HG03439 (cell line): ENCODE measurements around the gene LRRC30.

Experiments
- ATAC-seq: cut with Tn5 transposase; IDR thresholded peaks from one replicate; pipeline ENCODE4 v1.9.1; 2021; ENCODE audit warnings: mild to moderate bottlenecking, moderate library complexity; ENCODE audit not compliant: unreplicated experiment

The LRRC30 gene

DNA sequence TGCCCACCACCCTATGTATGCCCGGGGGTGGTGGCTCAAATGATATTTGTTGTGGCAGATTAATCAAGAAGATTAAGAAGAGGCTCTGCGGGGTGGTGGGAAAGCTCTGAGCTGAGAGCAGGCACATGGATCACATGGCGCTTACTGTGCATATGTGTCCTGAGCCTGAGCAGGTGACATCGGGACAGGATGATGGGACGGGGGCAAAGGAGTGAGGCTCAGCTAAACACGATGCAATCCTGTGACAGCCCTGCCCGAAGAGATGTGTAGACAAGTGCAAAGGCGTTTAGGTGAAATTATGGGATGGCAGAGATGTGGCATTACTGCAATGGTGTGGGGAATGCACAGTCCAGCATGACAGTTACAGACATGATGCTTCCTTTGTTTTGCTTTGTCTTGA lies 6.0 kb downstream of the LRRC30 start:
- no peak for ATAC-seq

DNA sequence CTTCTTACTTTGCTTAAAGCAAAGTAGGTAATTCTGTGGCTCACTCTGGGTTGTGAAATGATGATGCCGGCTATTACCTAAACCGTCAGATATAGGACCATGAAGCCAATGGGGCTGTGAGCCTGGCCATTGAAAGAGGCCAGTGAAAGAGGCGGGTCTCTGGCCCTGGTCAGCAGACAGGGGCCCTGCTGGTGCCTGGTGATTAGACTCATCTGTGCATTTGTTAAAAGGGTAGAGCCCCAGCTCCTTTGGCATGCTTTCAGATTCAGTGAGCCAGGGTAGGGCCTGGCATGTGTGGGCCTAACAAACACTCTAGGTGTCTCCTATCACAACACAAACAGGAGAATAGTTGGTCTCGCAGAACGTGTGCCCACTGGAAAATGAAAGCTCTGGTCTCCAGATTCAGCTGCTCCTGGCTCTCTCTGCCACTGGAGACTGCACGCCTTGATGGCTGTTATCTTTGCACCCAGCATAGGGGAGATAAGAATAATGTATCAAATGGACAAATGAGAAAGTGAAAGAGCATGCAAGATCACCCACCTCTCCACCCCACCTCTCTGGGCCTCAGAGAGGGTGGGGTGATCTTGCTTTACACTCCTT lies 6.9 kb downstream of the LRRC30 start:
- ATAC-seq: no peak

DNA sequence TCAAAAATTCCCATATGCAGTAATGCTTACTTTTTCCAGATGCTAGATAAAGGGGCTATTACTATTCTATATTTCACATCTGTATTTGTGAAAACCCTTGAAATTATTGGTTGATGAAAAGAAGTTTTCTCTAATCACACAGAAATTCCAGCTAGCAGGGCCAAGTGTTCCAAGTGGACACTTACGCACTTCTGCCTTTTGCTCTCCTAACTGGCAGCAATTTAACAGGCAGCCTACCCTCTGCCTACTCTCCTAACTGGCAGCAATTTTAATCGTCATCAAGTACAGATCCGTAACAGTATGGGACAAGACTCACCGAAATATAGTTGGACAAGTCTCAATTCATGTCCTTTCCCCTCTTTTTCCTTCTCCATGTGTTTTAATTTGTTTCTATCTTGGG lies 12.0 kb downstream of the LRRC30 start:
- ATAC-seq: no peak

DNA sequence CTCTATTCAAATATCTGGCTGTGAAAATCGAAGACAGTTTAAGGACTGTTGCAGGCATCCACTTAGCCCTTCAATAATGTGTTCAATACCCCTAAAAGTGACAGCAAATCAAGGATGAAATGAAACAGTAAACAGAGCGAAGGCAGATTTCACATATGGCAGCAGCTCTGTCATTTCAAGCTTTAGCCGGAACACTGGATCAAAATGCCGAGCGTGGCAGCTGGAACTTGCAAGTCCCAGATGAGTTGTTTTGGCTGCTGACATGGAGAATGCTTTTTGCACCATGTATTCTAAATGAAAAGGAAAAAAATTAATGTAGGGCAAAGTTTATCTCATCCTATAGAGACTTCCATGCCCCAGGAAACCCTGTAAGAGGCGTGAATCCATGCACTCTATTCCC lies 18.0 kb downstream of the LRRC30 start:
- no peak for ATAC-seq

DNA sequence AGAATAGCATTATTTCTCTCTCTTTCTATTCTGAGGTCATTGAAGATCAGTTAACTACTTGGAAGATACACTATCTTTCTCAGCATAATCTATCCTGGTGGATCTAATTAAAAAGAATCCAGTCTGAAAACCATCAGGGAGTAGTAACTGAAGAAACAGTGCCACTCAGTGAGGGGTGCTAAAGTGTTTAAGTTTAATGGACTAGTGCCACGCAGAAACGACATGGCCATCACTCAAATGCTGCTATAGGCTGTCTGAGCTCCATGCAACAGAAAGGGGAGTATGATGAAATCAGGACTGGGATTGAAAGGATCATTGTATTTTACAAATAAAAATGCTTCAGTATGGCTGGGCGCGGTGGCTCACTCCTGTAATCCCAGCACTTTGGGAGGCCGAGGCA lies 23.3 kb downstream of the LRRC30 start:
- ATAC-seq: no peak

DNA sequence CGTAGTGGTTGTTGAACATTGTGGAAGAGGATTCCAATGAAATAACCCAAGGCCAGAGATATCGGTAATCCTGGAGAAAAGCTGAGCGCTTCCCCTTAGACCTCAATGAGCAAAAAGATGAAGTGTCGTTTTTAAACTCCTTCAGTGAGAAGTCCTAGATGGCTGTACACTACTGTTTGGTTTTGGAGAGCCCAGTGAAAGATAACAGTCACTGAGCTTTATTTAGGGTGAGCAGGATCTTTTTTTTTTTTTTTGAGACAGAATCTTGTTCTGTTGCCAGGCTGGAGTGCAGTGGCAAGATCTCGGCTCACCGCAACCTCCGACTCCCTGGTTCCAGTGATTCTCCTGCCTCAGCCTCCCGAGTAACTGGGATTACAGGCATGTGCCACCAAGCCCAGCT lies 24.2 kb downstream of the LRRC30 start:
- no peak for ATAC-seq

DNA sequence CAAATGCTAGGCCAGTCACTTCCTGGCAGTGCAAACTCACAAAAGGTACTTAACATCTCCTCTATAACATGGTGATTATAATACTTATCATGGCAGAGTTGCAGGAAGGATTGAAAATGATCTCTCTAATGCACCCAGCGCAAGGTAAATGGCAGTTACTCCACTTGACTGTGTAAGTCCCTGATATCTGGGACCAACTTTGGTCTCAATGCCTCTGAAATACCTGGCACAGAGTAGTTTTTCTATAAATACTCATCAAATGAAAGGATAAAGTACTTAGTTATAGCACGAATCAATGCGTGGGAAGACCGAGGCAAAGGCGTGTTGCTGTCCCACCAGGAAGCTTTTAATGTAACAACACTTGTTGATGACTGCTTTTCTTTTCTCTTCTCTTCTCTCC lies 24.8 kb downstream of the LRRC30 start:
- no peak for ATAC-seq

DNA sequence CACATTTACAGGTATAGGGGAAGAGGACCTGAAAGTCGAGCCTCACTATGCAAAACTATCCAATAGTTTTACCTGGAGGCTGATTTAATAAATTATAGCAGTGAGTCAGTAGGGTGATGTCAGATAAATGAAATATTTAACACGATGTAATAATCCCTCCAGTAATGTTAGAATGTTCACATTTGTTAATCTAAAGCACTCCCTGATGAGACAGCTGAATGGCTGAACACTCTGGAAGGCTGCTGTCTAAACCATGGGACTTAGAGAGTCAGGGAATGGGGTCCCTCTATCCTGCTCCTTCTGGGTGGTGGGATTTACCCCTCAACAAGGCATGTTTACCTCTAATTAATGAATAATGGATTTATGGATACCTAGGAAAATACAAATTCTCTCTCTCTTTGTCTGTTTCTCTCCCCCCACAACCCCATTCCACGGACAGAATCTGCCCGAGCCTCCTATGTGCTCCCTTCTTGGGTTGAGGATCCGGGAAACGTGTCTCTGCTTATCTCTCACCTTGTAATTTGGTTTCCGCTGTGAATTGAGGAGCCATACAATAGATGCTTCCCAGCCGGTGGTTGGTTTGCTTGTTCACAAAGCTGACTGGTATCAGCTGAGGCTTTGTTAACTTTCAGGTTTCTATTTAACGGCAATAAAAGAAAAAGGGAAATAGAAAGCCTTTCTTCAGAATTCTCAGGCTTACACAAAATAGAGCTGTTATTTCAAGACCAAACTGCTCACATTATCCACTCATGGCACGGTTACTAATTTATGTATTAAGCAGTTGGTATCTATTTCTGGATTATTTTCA lies 25.9 kb downstream of the LRRC30 start:
- ATAC-seq: no peak

DNA sequence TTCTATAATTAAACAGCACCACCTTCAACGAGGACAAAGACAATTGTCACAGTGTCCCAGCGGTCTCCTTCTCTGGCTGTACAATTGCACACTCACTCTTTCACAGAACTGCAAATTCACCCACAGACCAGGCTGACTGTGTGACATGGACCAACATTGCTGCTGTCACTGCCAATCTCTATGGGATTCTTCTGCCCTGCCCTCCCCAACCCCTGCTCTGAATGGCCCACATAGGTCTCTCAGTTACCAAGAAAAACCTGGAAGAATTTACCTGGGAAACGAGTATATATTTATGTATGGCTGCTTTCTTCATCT lies 26.5 kb downstream of the LRRC30 start:
- ATAC-seq: no peak

DNA sequence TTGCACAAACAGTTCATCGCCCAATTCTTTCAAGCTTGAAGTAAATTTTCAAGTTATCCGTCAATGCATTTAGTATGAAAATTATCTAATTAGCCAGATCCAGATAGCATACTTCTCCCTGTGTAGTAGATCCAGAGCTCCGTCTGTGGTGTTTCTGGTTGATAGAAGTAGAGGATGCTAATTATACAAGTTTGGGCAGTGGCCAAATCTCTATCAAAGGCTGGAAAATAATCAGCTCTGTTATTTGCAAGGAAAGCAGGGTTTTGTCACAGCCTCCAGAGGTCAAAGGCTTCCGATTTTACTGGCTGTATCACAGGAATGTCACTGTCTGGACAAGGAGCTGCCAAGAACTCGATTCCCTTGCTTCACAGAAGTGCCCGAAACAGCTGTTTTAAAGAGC lies 28.6 kb downstream of the LRRC30 start:
- no peak for ATAC-seq

DNA sequence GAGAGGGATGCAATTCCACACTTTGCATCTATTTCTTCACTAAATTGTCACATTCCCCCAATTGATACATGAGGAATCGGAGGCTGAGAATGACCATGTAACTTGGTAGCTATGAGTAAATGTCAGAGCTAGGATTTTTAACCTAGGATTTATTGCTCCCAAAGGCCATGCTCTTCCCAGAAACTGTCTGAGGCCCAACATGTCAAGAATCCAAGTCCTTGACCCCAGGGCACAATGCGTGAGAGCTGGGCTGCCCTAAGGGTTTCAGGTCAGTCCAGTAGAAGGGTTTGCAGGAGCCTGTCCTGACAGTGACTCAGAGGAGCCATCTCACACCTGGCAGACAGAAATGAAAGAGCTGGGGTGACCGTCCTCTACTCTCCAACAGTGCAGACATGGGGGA lies 30.3 kb downstream of the LRRC30 start:
- ATAC-seq: no peak

DNA sequence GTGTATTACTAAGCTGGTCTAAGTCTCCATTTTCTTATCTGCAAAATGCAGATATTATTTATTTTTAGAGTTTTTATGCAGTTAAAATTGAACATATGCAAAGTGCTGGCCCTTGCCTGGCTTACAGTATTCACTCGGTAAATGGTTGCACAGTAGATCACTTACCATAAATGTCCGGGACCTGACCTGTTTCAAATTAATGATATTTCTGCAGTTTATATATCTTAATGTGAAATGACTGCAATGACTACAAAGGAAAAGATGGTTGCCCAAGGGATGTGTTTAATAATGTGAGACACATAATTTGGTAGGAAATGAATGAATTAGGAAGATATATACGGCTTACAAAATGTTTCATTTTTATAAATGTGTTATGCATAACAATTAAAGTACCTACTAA lies 37.1 kb downstream of the LRRC30 start:
- ATAC-seq: no peak

DNA sequence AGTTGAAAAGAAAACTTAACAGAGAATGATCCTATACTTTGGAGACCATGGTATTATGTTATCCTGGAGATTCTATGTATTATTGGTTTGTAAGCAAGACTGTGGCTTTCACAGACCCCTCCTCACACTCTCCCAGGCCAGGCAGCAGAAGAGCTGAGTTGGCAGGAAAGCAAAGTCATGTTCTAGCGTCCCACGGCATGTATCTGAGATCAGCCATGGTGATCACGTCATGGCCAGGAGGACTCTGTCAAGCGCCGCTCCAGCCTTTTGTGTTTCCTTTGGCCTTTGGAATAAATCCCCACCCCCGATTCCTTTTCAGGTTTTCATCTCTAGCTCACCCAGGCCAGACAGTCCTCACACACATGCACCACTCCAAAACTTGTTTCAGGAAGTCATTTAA lies 39.1 kb downstream of the LRRC30 start:
- ATAC-seq: no peak

DNA sequence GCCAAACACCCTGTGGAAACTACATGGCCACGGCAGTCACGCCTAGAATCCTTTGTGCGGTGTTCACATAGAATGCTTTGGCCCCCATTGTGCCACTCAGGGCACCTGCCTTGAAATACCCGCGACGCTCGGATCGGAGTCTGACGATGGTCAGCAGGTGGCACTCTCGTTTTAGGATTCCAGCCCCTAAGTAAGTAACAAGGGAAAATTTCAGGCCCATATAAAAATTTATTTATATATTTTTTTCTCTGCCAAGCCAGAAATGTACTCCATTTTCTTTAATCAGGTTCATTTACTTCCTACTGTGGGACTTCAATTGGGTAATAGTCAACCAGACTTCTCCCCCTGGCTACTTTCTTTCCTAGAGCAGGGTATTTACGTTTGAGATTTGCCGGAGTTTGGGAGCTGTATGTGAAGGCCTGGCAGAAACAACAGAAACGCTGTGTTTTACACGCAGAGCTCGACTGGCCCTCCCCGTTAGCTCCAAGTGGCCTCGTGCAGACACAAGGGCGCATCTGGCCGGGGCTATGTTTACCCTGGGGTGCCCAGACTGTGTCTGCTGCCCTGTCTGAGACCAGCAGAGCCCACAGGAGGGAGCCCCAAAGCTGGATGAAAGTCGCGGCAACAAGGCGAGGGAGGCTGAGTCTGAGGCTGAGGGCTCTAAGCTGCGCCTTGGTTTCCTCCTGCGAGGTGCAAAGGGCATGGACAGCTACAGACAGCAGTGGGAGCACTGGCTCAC lies 41.6 kb downstream of the LRRC30 start:
- ATAC-seq: no peak

DNA sequence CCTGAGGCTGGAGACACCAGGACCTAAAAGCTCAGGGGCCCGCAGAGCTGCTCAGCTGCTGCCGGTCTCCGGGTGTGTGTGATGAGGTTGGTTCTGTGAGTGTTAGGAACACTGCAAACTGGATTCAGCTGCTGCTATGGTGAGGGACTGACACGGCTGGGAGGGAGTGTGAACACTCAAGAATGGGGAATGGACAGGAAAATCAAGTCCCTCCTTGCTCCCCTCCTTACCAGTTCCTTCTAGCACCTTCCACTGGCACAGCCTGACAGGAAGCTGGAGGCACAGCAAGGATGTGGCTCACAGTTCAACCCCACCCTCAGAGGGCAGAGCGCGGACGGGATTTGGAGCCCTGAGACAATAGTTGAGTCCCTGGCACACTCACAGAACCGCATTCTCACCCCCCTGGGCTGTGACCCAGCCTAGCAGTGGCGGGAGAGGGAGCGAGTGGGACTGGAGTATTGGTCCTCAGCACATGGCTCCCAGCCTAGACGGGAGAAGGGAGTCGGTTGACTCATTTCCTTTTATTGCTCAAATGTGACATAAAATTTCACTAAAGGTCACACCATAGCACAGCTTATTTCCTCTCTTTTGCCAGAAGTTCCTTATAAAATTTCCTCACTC lies 42.5 kb downstream of the LRRC30 start:
- no peak for ATAC-seq

DNA sequence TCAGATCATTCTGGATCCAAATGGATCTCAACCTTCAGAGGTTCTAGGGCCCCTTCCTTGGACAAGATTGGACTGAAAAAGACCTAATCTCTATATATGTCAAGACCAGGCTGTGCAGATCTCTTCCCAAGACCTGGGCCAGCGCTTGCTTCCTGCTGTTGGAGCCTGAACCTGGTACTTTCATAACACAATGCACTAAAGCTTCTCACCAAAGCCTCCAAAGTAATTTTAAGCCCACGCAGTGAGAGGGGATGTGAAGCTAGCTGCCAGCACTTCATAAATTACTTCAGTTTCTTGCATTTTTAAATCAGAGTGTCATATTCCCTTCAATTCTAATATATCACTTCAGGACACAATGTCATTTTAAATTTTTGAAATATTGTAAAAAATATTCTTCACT lies 50.7 kb downstream of the LRRC30 start:
- ATAC-seq: no peak
